Measurements from ENCODE around the gene CRB2.

GRCh38 chr9:123326662-123327093 is 29.3 kb upstream of the CRB2 start:
- TF ChIP-seq CTCF (IDR thresholded peaks at IDR 0.05; ENCODE audit: borderline replicate concordance, extremely low read depth, low read length, poor library complexity, severe bottlenecking): no peak
- no peak for TF ChIP-seq EZH2 (IDR thresholded peaks at IDR 0.05; ENCODE audit: borderline replicate concordance, low read depth, low read length, severe bottlenecking)
